Loucy (cell line): Measurements from ENCODE around the gene ODAM.

ENCODE experiments used
- H2AFZ ChIP-seq: fragments of 200-600 bp; sonication (generic); 2 replicates; pipeline ENCODE4 v1.6.0; 2016; ENCODE audit warnings: antibody characterized with exemption, mild to moderate bottlenecking, low read length, moderate library complexity
- H3F3A ChIP-seq: fragments of 200-600 bp; 2 replicates; pipeline ENCODE4 v1.6.0; 2016; ENCODE audit warnings: antibody characterized with exemption, low read depth, mild to moderate bottlenecking
- H3K27me3 ChIP-seq: fragments of 200-600 bp; sonication (generic); 2 replicates; pipeline ENCODE4 v1.6.1; 2014; ENCODE audit warnings: low read length, mild to moderate bottlenecking; ENCODE audit not compliant: insufficient read depth, poor library complexity, severe bottlenecking
- H3K36me3 ChIP-seq: fragments of 200-600 bp; sonication (generic); 2 replicates; pipeline ENCODE4 v1.6.1; 2016; ENCODE audit warnings: low read length; ENCODE audit not compliant: insufficient read depth
- H3K4me1 ChIP-seq: fragments of 200-600 bp; sonication (generic); 2 replicates; pipeline ENCODE4 v1.5.1; 2014; ENCODE audit warnings: low read length, mild to moderate bottlenecking; ENCODE audit not compliant: insufficient read depth, poor library complexity, severe bottlenecking
- H3K4me2 ChIP-seq: fragments of 200-600 bp; sonication (generic); 2 replicates; pipeline ENCODE4 v1.6.0; 2014; ENCODE audit warnings: antibody characterized with exemption, low read length, low read depth, mild to moderate bottlenecking; ENCODE audit not compliant: poor library complexity, severe bottlenecking
- H3K4me3 ChIP-seq: fragments of 200-600 bp; sonication (generic); 2 replicates; pipeline ENCODE4 v1.5.1; 2014; ENCODE audit warnings: low read length, mild to moderate bottlenecking, mixed read lengths; ENCODE audit not compliant: poor library complexity, severe bottlenecking
- H3K79me2 ChIP-seq: fragments of 200-600 bp; sonication (generic); 2 replicates; pipeline ENCODE4 v1.6.1; 2014; ENCODE audit warnings: low read length; ENCODE audit not compliant: insufficient read depth
- H3K9ac ChIP-seq: fragments of 200-600 bp; sonication (generic); 2 replicates; pipeline ENCODE4 v1.6.0; 2014; ENCODE audit warnings: mild to moderate bottlenecking, low read depth, low read length, moderate library complexity; ENCODE audit not compliant: poor library complexity, severe bottlenecking
- H3K9me2 ChIP-seq: fragments of 200-600 bp; sonication (generic); replicated peaks from 2 replicates; pipeline ENCODE4 v1.6.1; 2016; ENCODE audit warnings: low read depth, low read length, mixed read lengths
- H3K9me3 ChIP-seq: fragments of 200-600 bp; sonication (generic); 2 replicates; pipeline ENCODE4 v1.6.1; 2014; ENCODE audit warnings: mild to moderate bottlenecking, antibody characterized with exemption, low read length, low read depth; ENCODE audit not compliant: insufficient read depth
- H4K20me1 ChIP-seq: fragments of 200-600 bp; sonication (generic); 2 replicates; pipeline ENCODE4 v1.6.0; 2014; ENCODE audit warnings: antibody characterized with exemption, low read length, mild to moderate bottlenecking; ENCODE audit not compliant: insufficient read depth, poor library complexity, severe bottlenecking
- EZH2phosphoT487 ChIP-seq: fragments of 200-600 bp; IDR thresholded peaks from 2 replicates; pipeline ENCODE4 v1.6.1; 2018; ENCODE audit warnings: antibody characterized with exemption, mild to moderate bottlenecking, moderate library complexity, borderline replicate concordance
- TF ChIP-seq, protein P1 (sequence below): fragments of 200-600 bp; sonication (generic); conservative IDR thresholded peaks from 2 replicates; pipeline ENCODE4 v1.5.1; 2014; ENCODE audit warnings: mild to moderate bottlenecking, antibody characterized with exemption, low read length

Gene ODAM

DNA sequence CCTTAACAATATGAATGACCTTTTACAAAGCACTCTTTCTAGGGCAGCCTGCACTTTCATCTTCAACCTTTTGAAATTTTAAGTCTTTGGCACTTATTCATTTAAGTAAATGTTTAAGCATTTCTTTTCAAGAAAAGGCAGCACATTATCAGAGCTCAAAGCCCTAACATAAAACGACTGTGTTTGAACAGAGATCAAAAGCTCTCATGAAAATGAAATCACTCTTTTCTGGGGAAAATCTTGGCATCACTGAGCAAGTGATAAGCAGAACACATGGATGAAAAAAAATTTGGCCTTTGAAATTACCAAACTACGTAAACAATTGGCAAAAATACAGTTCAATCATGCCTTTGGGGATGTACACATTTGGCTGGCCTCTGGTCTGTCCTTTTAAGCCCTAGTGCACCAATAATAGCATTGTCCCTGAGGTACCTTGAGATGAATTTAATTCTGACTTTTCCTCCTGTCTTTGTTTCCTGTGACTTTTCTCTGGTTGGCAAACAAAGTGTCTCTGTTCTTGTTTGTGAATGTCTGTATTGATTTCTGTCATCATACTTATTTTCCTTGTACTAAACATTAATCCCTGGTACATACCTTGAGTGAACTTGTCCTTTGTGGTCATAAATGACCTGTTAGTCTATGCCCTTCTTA, 12.9 kb upstream of the ODAM start:
- H3K9ac ChIP-seq, result no peak overlapping the region
- no peaks in the 10 kb centered on the region for H3K4me1 ChIP-seq
- no peaks in the 10 kb centered on the region for H4K20me1 ChIP-seq
- no peaks in the 10 kb centered on the region for H3K36me3 ChIP-seq
- H2AFZ ChIP-seq, result no peak overlapping the region
- H3K4me3 ChIP-seq, result no peak overlapping the region
- TF ChIP-seq, protein P1, sequence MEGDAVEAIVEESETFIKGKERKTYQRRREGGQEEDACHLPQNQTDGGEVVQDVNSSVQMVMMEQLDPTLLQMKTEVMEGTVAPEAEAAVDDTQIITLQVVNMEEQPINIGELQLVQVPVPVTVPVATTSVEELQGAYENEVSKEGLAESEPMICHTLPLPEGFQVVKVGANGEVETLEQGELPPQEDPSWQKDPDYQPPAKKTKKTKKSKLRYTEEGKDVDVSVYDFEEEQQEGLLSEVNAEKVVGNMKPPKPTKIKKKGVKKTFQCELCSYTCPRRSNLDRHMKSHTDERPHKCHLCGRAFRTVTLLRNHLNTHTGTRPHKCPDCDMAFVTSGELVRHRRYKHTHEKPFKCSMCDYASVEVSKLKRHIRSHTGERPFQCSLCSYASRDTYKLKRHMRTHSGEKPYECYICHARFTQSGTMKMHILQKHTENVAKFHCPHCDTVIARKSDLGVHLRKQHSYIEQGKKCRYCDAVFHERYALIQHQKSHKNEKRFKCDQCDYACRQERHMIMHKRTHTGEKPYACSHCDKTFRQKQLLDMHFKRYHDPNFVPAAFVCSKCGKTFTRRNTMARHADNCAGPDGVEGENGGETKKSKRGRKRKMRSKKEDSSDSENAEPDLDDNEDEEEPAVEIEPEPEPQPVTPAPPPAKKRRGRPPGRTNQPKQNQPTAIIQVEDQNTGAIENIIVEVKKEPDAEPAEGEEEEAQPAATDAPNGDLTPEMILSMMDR, result no peak
- TF ChIP-seq EZH2phosphoT487, result no peak
- no peak overlapping the region for H3K4me2 ChIP-seq
- no peaks in the 10 kb centered on the region for H3K9me2 ChIP-seq
- no peaks in the 10 kb centered on the region for H3K79me2 ChIP-seq
- no peaks in the 10 kb centered on the region for H3F3A ChIP-seq
- H3K27me3 ChIP-seq, result no peaks in the 10 kb centered on the region
- no peaks in the 10 kb centered on the region for H3K9me3 ChIP-seq

DNA sequence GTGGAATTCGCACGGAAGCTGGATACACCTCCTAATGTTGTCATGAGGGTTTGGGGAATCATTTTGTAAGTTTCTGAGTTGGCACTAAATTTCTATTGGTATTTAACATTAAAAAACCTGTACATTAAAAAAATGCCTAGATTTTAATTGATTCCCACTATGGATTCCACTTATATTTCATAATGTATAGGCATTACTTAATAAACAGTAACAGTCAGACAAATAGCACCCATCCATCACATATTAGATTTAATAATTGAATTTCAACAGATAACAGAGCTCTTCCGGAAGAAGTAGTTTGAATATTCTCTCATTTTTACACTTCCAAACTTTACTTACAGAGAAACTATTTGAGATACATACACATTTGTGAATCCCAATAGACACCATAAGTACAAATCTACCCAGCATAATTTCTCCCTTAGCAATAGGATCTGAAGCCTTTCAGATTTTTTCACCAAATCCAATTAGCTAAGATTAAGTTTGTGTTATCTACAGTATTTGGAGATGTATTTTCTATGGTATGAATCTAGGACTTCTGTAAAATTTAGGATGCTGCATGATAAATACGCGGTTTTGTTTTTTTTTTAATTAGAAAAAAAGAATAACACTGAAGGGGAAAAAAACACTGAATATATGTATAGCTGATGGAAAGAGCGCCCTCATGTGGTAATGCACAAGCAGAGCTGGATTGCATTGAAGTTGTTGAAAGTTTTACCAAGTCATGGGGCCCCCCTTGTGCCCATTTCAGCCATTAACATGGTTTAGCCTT, 12.2 kb upstream of the ODAM start:
- H3K79me2 ChIP-seq, result no peaks in the 10 kb centered on the region
- no peak overlapping the region for H3K4me2 ChIP-seq
- H3K4me3 ChIP-seq, result no peak overlapping the region
- no peak overlapping the region for H3K9ac ChIP-seq
- H4K20me1 ChIP-seq, result no peaks in the 10 kb centered on the region
- H3K27me3 ChIP-seq, result no peaks in the 10 kb centered on the region
- H3K9me3 ChIP-seq, result no peaks in the 10 kb centered on the region
- no peaks in the 10 kb centered on the region for H3K9me2 ChIP-seq
- no peaks in the 10 kb centered on the region for H3F3A ChIP-seq
- H3K36me3 ChIP-seq, result no peaks in the 10 kb centered on the region
- no peak overlapping the region for H2AFZ ChIP-seq
- TF ChIP-seq, protein P1, result peak; percentile 92
- TF ChIP-seq EZH2phosphoT487, result no peak
- H3K4me1 ChIP-seq, result no peaks in the 10 kb centered on the region

DNA sequence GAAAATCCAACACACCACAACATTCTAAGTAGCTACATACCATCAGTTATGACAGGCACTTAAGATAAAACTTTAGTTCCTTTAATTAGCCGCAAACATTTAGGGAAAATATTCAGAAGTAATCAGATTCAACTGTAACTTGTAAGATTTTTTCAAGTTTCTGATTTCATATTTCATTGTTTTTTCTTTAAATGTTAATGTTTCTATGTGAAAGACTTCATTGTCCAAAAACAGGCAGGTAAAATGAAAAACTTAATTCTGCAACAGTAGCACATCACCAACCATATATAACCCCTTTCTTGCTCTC, 11.6 kb upstream of the ODAM start:
- Histone ChIP-seq H3K9ac (no peak overlapping the region), H3K9me3 (no peaks in the 10 kb centered on the region), H4K20me1 (no peaks in the 10 kb centered on the region), H3K79me2 (no peaks in the 10 kb centered on the region), H3K9me2 (no peaks in the 10 kb centered on the region), H3K4me1 (no peaks in the 10 kb centered on the region), H3K36me3 (no peaks in the 10 kb centered on the region), H3K4me2 (no peak overlapping the region), H3K4me3 (no peak overlapping the region), H2AFZ (no peak overlapping the region), H3F3A (no peaks in the 10 kb centered on the region), H3K27me3 (no peaks in the 10 kb centered on the region)
- no peak for TF ChIP-seq EZH2phosphoT487
- TF ChIP-seq, protein P1, result no peak
